ENCODE measurements around the gene ZNFX1. TPM values are rescaled to one million over a fixed set of nuclear protein-coding genes. Genes with fewer than 3 reads are reported as not detected.

ZNFX1 gene
- total and polyA plus RNA-seq, 9 of the 15 experiments (the other 6 are each of a cell fraction or from before 2014, with no cell fraction given): 3.8 to 13.8 (median 10.3) TPM

- no peak for TF ChIP-seq RAD51 (IDR thresholded peaks at IDR 0.05; ENCODE audit: borderline replicate concordance, low read depth)
- TF ChIP-seq MTA3 (IDR thresholded peaks at IDR 0.05; ENCODE audit: borderline replicate concordance): peak; percentile 80; the same call in 1 of the 2 replicates
- no peak for TF ChIP-seq NFIX (CRISPR knock-in tag; IDR thresholded peaks at IDR 0.05; ENCODE audit: low read depth)
- no peak for TF ChIP-seq ZBTB43 (CRISPR knock-in tag; IDR thresholded peaks at IDR 0.05)
- no peak for TF ChIP-seq ZFP36 (IDR thresholded peaks at IDR 0.05; ENCODE audit: low read depth, low read length, partially characterized antibody)
- no peak for TF ChIP-seq E2F4 (CRISPR knock-in tag; IDR thresholded peaks at IDR 0.05; ENCODE audit: low read depth)
- TF ChIP-seq ZFP30 (CRISPR knock-in tag; IDR thresholded peaks at IDR 0.05; ENCODE audit: borderline replicate concordance): no peak
- no peak for TF ChIP-seq ZBTB34 (CRISPR knock-in tag; IDR thresholded peaks at IDR 0.05)
- no peak for TF ChIP-seq NFXL1 (CRISPR knock-in tag; IDR thresholded peaks at IDR 0.05)
- no peak for TF ChIP-seq RBM22 (IDR thresholded peaks at IDR 0.05; ENCODE audit: low read depth, low read length, poor library complexity, severe bottlenecking)
- no peak for TF ChIP-seq CTCFL (IDR thresholded peaks at IDR 0.05; ENCODE audit: borderline replicate concordance, insufficient read depth, low read depth, low read length, poor library complexity, severe bottlenecking)
- no peak for TF ChIP-seq ATF4 (CRISPR knock-in tag; IDR thresholded peaks at IDR 0.05)
- TF ChIP-seq XRCC3 (IDR thresholded peaks at IDR 0.05): no peak
- TF ChIP-seq THAP12 (CRISPR knock-in tag; IDR thresholded peaks at IDR 0.05): 0 out of 2 replicates have a peak, but pooled peaks have one; percentile 37
- TF ChIP-seq HDAC8 (tag; IDR thresholded peaks at IDR 0.05): no peak
Measured at GRCh38 chr20:49219091-49219923, 58.5 kb downstream of the ZNFX1 start, which contains the start of gene DDX27 (continued).
